Measurements from ENCODE around the gene OIT3.

DNA sequence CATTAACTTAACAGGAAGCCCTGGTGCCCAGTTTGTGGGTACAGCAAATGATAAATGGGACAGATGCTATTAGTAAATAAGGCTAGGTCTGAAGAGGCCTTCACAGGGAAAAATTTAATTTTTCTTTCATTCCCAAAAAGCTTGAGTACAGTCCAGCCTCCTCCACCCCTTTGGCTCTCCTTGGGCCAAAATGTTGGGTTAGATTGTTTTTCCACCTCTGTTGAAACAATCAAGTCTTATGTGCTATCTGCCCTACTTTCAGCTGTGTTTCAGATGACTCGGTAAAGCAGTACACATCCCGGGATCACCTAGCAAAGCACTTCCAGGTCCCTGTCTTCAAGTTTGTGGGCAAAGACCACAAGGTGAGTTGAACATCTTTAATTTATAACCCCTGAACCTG, 36.7 kb downstream of the OIT3 start:
- TF ChIP-seq RCOR1 (IDR thresholded peaks at IDR 0.05; ENCODE audit: insufficient replicate concordance, low read length) (no peak), CEBPB (IDR thresholded peaks at IDR 0.05; ENCODE audit: low read depth, low read length) (no peak), FOS (IDR thresholded peaks at IDR 0.05; ENCODE audit: low read depth, low read length) (no peak), SMC3 (IDR thresholded peaks at IDR 0.05; ENCODE audit: low read depth, low read length) (no peak), POLR2A (IDR thresholded peaks at IDR 0.05; ENCODE audit: low read depth, low read length) (no peak)
- TF ChIP-seq, protein P1, sequence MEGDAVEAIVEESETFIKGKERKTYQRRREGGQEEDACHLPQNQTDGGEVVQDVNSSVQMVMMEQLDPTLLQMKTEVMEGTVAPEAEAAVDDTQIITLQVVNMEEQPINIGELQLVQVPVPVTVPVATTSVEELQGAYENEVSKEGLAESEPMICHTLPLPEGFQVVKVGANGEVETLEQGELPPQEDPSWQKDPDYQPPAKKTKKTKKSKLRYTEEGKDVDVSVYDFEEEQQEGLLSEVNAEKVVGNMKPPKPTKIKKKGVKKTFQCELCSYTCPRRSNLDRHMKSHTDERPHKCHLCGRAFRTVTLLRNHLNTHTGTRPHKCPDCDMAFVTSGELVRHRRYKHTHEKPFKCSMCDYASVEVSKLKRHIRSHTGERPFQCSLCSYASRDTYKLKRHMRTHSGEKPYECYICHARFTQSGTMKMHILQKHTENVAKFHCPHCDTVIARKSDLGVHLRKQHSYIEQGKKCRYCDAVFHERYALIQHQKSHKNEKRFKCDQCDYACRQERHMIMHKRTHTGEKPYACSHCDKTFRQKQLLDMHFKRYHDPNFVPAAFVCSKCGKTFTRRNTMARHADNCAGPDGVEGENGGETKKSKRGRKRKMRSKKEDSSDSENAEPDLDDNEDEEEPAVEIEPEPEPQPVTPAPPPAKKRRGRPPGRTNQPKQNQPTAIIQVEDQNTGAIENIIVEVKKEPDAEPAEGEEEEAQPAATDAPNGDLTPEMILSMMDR (conservative IDR thresholded peaks at IDR 0.05; ENCODE audit: low read depth, low read length): no peak
- TF ChIP-seq, protein P2, sequence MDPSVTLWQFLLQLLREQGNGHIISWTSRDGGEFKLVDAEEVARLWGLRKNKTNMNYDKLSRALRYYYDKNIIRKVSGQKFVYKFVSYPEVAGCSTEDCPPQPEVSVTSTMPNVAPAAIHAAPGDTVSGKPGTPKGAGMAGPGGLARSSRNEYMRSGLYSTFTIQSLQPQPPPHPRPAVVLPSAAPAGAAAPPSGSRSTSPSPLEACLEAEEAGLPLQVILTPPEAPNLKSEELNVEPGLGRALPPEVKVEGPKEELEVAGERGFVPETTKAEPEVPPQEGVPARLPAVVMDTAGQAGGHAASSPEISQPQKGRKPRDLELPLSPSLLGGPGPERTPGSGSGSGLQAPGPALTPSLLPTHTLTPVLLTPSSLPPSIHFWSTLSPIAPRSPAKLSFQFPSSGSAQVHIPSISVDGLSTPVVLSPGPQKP (IDR thresholded peaks at IDR 0.05; ENCODE audit: borderline replicate concordance, low read depth, low read length): no peak
- TF ChIP-seq, protein P3, sequence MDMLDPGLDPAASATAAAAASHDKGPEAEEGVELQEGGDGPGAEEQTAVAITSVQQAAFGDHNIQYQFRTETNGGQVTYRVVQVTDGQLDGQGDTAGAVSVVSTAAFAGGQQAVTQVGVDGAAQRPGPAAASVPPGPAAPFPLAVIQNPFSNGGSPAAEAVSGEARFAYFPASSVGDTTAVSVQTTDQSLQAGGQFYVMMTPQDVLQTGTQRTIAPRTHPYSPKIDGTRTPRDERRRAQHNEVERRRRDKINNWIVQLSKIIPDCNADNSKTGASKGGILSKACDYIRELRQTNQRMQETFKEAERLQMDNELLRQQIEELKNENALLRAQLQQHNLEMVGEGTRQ (IDR thresholded peaks at IDR 0.05; ENCODE audit: low read depth, low read length): no peak
